ENCODE measurements around the gene ZDHHC5. TPM values are rescaled to one million over a fixed set of nuclear protein-coding genes. Genes with fewer than 3 reads are reported as not detected.

ZDHHC5 gene
- total RNA-seq, 1 donor from 2014 or later: 79.8 TPM

DNA sequence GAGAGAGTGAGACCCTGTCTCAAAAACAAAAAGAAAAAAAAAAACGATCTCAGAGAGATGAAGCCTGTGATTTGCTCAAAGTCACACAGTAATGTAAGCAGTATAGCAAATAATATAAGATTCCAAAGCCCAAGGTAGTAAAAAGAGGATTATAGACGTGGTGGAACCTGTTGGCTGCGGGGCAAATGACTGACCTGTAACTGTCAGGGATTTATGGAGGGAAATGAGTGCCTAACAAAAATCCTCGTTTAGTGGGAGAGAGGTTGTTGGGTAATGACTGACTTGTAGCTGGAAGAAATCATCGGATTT is 11.1 kb upstream of the ZDHHC5 start:
- intact Hi-C loops (cut with DNase I): no loop called here
- DNase-seq: no peak
- peak overlapping the region; percentile 75 for H3K4me3 ChIP-seq
- no peaks in the 10 kb centered on the region for H3K9me3 ChIP-seq
- TF ChIP-seq, protein P1, sequence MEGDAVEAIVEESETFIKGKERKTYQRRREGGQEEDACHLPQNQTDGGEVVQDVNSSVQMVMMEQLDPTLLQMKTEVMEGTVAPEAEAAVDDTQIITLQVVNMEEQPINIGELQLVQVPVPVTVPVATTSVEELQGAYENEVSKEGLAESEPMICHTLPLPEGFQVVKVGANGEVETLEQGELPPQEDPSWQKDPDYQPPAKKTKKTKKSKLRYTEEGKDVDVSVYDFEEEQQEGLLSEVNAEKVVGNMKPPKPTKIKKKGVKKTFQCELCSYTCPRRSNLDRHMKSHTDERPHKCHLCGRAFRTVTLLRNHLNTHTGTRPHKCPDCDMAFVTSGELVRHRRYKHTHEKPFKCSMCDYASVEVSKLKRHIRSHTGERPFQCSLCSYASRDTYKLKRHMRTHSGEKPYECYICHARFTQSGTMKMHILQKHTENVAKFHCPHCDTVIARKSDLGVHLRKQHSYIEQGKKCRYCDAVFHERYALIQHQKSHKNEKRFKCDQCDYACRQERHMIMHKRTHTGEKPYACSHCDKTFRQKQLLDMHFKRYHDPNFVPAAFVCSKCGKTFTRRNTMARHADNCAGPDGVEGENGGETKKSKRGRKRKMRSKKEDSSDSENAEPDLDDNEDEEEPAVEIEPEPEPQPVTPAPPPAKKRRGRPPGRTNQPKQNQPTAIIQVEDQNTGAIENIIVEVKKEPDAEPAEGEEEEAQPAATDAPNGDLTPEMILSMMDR (IDR thresholded peaks at IDR 0.05): no peak
- peaks cover 12% of the 10 kb centered on the region for H3K4me1 ChIP-seq
- H3K27me3 ChIP-seq: no peaks in the 10 kb centered on the region
- peaks cover 29% of the 10 kb centered on the region for H3K36me3 ChIP-seq
- ATAC-seq: no peak
- H3K27ac ChIP-seq: peak overlapping the region; percentile 85

- H3K9me3 ChIP-seq: no peaks in the 10 kb centered on the region
- intact Hi-C loops (cut with DNase I): no loop called here
- DNase-seq: peak; percentile 99
These were observed 10.5 kb upstream of the ZDHHC5 start, which contains the start of gene CLP1 for GRCh38 chr11:57657194-57658022. Gene CLP1, plus strand, starts transcription at chr11:57657762. Its CDS starts 1,715 bp downstream, at chr11:57659477.

GRCh38 chr11:57658023-57658361 is 9.9 kb upstream of the ZDHHC5 start:
- Histone ChIP-seq H3K36me3 (peaks cover 41% of the 10 kb centered on the region), H3K27ac (peak overlapping the region; percentile 55), H3K4me3 (peak overlapping the region; percentile 75), H3K4me1 (peaks cover 12% of the 10 kb centered on the region), H3K27me3 (no peaks in the 10 kb centered on the region), H3K9me3 (no peaks in the 10 kb centered on the region)
- intact Hi-C loops (cut with DNase I): no loop called here
- no peak for ATAC-seq
- TF ChIP-seq, protein P1 (IDR thresholded peaks at IDR 0.05): no peak
- DNase-seq: no peak

More at GRCh38 chr11:57657194-57658022, 10.5 kb upstream of the ZDHHC5 start, which contains the start of gene CLP1:
- ATAC-seq: peak; percentile 99
- Histone ChIP-seq H3K36me3 (peaks cover 35% of the 10 kb centered on the region), H3K4me3 (peak within 1 kb of the TSS; percentile 75), H3K27me3 (no peaks in the 10 kb centered on the region), H3K27ac (peak within 1 kb of the TSS; percentile 85), H3K4me1 (peaks cover 12% of the 10 kb centered on the region)
- TF ChIP-seq, protein P1 (IDR thresholded peaks at IDR 0.05): no peak

- TF ChIP-seq, protein P1 (IDR thresholded peaks at IDR 0.05): no peak
- H3K4me1 ChIP-seq: peaks cover 12% of the 10 kb centered on the region
- H3K27ac ChIP-seq: no peak overlapping the region
- H3K4me3 ChIP-seq: no peak overlapping the region
- H3K9me3 ChIP-seq: no peaks in the 10 kb centered on the region
- intact Hi-C loops (cut with DNase I): no loop called here
- DNase-seq (no peak), ATAC-seq (no peak)
- no peaks in the 10 kb centered on the region for H3K27me3 ChIP-seq
- H3K36me3 ChIP-seq: peaks cover 44% of the 10 kb centered on the region
These were observed 8.2 kb upstream of the ZDHHC5 start for GRCh38 chr11:57659669-57660068.

- ATAC-seq (no peak), DNase-seq (no peak)
- Histone ChIP-seq H3K4me1 (peaks cover 14% of the 10 kb centered on the region), H3K27me3 (no peaks in the 10 kb centered on the region), H3K36me3 (peaks cover 44% of the 10 kb centered on the region), H3K4me3 (no peak overlapping the region), H3K27ac (no peak overlapping the region), H3K9me3 (no peaks in the 10 kb centered on the region)
- intact Hi-C loops (cut with DNase I): no loop called here
- TF ChIP-seq, protein P1 (IDR thresholded peaks at IDR 0.05): no peak
These were observed 5.0 kb upstream of the ZDHHC5 start for GRCh38 chr11:57662893-57663292.
